Endothelial cell of umbilical vein (primary cell): ENCODE measurements around the gene LILRB3.

Experiments used
- CTCF ChIP-seq, 2 donors: IDR thresholded peaks; 1 replicate in 1 of 2; 2 replicates in 1 of 2; pipeline ENCODE4 v1.5.1; 2011; ENCODE audit warnings: low read length in 2 of 2, mild to moderate bottlenecking in 2 of 2, moderate library complexity in 2 of 2, control low read depth in 1 of 2, inconsistent platforms in 1 of 2, low read depth in 1 of 2; ENCODE audit not compliant: insufficient read depth in 1 of 2; ENCODE audit errors: extremely low read depth in 1 of 2
- EZH2 ChIP-seq: IDR thresholded peaks from 2 replicates; pipeline ENCODE4 v1.6.1; 2012; ENCODE audit warnings: borderline replicate concordance, low read depth, mild to moderate bottlenecking, moderate library complexity, low read length, inconsistent platforms; ENCODE audit not compliant: severe bottlenecking
- JUN ChIP-seq: IDR thresholded peaks from 2 replicates; pipeline ENCODE4 v1.6.1; 2011; ENCODE audit warnings: borderline replicate concordance, low read depth; ENCODE audit not compliant: insufficient read length, insufficient read depth
- MAX ChIP-seq: IDR thresholded peaks from 2 replicates; pipeline ENCODE4 v1.6.1; 2011; ENCODE audit not compliant: insufficient read depth, insufficient read length
- POLR2A ChIP-seq: IDR thresholded peaks from 2 replicates; pipeline ENCODE4 v1.6.1; 2012; ENCODE audit warnings: low read depth, mild to moderate bottlenecking, control low read depth, low read length
- POLR2AphosphoS5 ChIP-seq: IDR thresholded peaks from 2 replicates; pipeline ENCODE4 v1.6.1; 2012; ENCODE audit warnings: low read depth, mild to moderate bottlenecking, control low read depth, low read length, moderate library complexity; ENCODE audit not compliant: insufficient read depth

GRCh38 chr19:54271106-54271505 lies 48.3 kb upstream of the LILRB3 start:
- TF ChIP-seq POLR2A (no peak), POLR2AphosphoS5 (no peak), EZH2 (no peak), CTCF (IDR thresholded peaks at IDR 0.05; ENCODE audit: extremely low read depth in 1 of 2, insufficient read depth in 1 of 2, low read depth in 1 of 2, low read length in 2 of 2) (no peak), MAX (no peak), JUN (no peak)
